ENCODE data around the gene FABP3. TPM values are rescaled to one million over a fixed set of nuclear protein-coding genes. Genes with fewer than 3 reads are reported as not detected.

Gene FABP3
- total RNA-seq, 1 donor from 2014 or later: 16.7 TPM

GRCh38 chr1:31344503-31344902 is 28.4 kb downstream of the FABP3 start:
- TF ChIP-seq CTCF (IDR thresholded peaks at IDR 0.05): no peak
- no peak for TF ChIP-seq POLR2AphosphoS5 (IDR thresholded peaks at IDR 0.05; ENCODE audit: insufficient read depth in 1 of 2, low read depth in 1 of 2)
- TF ChIP-seq POLR2A (IDR thresholded peaks at IDR 0.05): no peak
- Histone ChIP-seq H3K4me3 (no peak overlapping the region), H3K27me3 (no peaks in the 10 kb centered on the region), H3K36me3 (peaks cover 0 to 22% of the 10 kb centered on the region in 2 donors), H3K4me1 (no peaks in the 10 kb centered on the region), H3K9me3 (no peaks in the 10 kb centered on the region), H3K27ac (no peak overlapping the region)
- DNase-seq (ENCODE audit: extremely low spot score in 2 of 2): no peak
- intact Hi-C loops (cut with DNase I): no loop called here

- Histone ChIP-seq H3K4me1 (no peaks in the 10 kb centered on the region), H3K27ac (no peak overlapping the region), H3K27me3 (no peaks in the 10 kb centered on the region), H3K36me3 (peaks cover 0 to 11% of the 10 kb centered on the region in 2 donors), H3K4me3 (no peak overlapping the region), H3K9me3 (no peaks in the 10 kb centered on the region)
- intact Hi-C loops (cut with DNase I): no loop called here
- no peak for TF ChIP-seq CTCF (IDR thresholded peaks at IDR 0.05)
- no peak for TF ChIP-seq POLR2A (IDR thresholded peaks at IDR 0.05)
- TF ChIP-seq POLR2AphosphoS5 (IDR thresholded peaks at IDR 0.05; ENCODE audit: insufficient read depth in 1 of 2, low read depth in 1 of 2): no peak
- no peak for DNase-seq (ENCODE audit: extremely low spot score in 2 of 2)
Observed at GRCh38 chr1:31336687-31337467, 36.0 kb downstream of the FABP3 start.

GRCh38 chr1:31335007-31335406 is 37.9 kb downstream of the FABP3 start:
- Histone ChIP-seq H3K4me1 (no peaks in the 10 kb centered on the region), H3K27ac (no peak overlapping the region), H3K27me3 (no peaks in the 10 kb centered on the region), H3K36me3 (peaks cover 0 to 11% of the 10 kb centered on the region in 2 donors), H3K9me3 (no peaks in the 10 kb centered on the region), H3K4me3 (no peak overlapping the region)
- TF ChIP-seq POLR2AphosphoS5 (IDR thresholded peaks at IDR 0.05; ENCODE audit: insufficient read depth in 1 of 2, low read depth in 1 of 2): peak in 1 of 2 donors; percentile 40
- TF ChIP-seq POLR2A (IDR thresholded peaks at IDR 0.05): no peak
- TF ChIP-seq CTCF (IDR thresholded peaks at IDR 0.05): peak; percentile 14 to 24 (median 14)
- no peak for DNase-seq (ENCODE audit: extremely low spot score in 2 of 2)
- intact Hi-C loops (cut with DNase I): no loop called here

GRCh38 chr1:31327381-31327780 is 45.5 kb downstream of the FABP3 start:
- Histone ChIP-seq H3K4me1 (no peaks in the 10 kb centered on the region), H3K27me3 (no peaks in the 10 kb centered on the region), H3K27ac (no peak overlapping the region), H3K36me3 (peaks cover 0 to 7% of the 10 kb centered on the region in 2 donors), H3K4me3 (no peak overlapping the region), H3K9me3 (no peaks in the 10 kb centered on the region)
- DNase-seq (ENCODE audit: extremely low spot score in 2 of 2): no peak
- intact Hi-C loops (cut with DNase I): no loop called here
- TF ChIP-seq POLR2AphosphoS5 (IDR thresholded peaks at IDR 0.05; ENCODE audit: insufficient read depth in 1 of 2, low read depth in 1 of 2) (no peak), CTCF (IDR thresholded peaks at IDR 0.05) (no peak), POLR2A (IDR thresholded peaks at IDR 0.05) (no peak)

GRCh38 chr1:31326461-31326860 is 46.4 kb downstream of the FABP3 start:
- no peak overlapping the region for H3K27ac ChIP-seq
- DNase-seq (ENCODE audit: extremely low spot score in 2 of 2): no peak
- H3K4me1 ChIP-seq: no peaks in the 10 kb centered on the region
- no peak overlapping the region for H3K4me3 ChIP-seq
- no peaks in the 10 kb centered on the region for H3K9me3 ChIP-seq
- intact Hi-C loops (cut with DNase I): no loop called here
- TF ChIP-seq CTCF (IDR thresholded peaks at IDR 0.05) (no peak), POLR2AphosphoS5 (IDR thresholded peaks at IDR 0.05; ENCODE audit: insufficient read depth in 1 of 2, low read depth in 1 of 2) (no peak), POLR2A (IDR thresholded peaks at IDR 0.05) (no peak)
- H3K36me3 ChIP-seq: peaks cover 0 to 8% of the 10 kb centered on the region in 2 donors
- no peaks in the 10 kb centered on the region for H3K27me3 ChIP-seq
